Left lobe of liver (tissue), 2 donors: Measurements from ENCODE around the gene GRID1. TPM values are rescaled to one million over a fixed set of nuclear protein-coding genes. Genes with fewer than 3 reads are reported as not detected.
"Not testable (repeated sequence)": the region's sequence is repeated elsewhere in the genome, so short reads cannot be mapped to it uniquely, and the experiment has no call there.

ENCODE experiments used
- ATAC-seq: fragments of 200-7000 bp; cut with Tn5 transposase; one replicate; pipeline ENCODE4 v1.9.1; 2020; ENCODE audit warnings: mild to moderate bottlenecking, moderate library complexity
- DNase-seq: peaks from one replicate; pipeline ENCODE4 v3.0.0-alpha.2; 2020; ENCODE audit warnings: low spot score
- total RNA-seq: library from RNA; stranded (reverse); gene quantifications from one replicate; pipeline ENCODE4 v1.2.1, GENCODE V29; 2021
- donor health status: DM: no; HTN: no; CAD: no; lungs with moderate emphysema.
- donor health status: DM: no; HTN: yes; CAD: no.

GRID1 gene
- total RNA-seq, 1 donor from 2014 or later: 0.58 TPM

- ATAC-seq (no peak), DNase-seq (peak; percentile 21)
Observed at GRCh38 chr10:86256690-86257315, 109.8 kb downstream of the GRID1 start.

GRCh38 chr10:86255405-86256251 lies 111.0 kb downstream of the GRID1 start:
- DNase-seq (no peak), ATAC-seq (no peak)

- DNase-seq: peak; percentile 24
- ATAC-seq: no peak
Observed at GRCh38 chr10:86254526-86255174, 111.9 kb downstream of the GRID1 start.

GRCh38 chr10:86254081-86254480 lies 112.5 kb downstream of the GRID1 start:
- peak; percentile 12 for DNase-seq
- no peak for ATAC-seq

GRCh38 chr10:86253091-86254072 lies 113.2 kb downstream of the GRID1 start:
- no peak for ATAC-seq
- peak; percentile 16 for DNase-seq

GRCh38 chr10:86252556-86252955 lies 114.0 kb downstream of the GRID1 start:
- DNase-seq: no peak
- no peak for ATAC-seq

GRCh38 chr10:86252079-86252478 lies 114.5 kb downstream of the GRID1 start:
- ATAC-seq (no peak), DNase-seq (no peak)

GRCh38 chr10:86251426-86251825 lies 115.2 kb downstream of the GRID1 start:
- ATAC-seq (no peak), DNase-seq (no peak)

- ATAC-seq (no peak), DNase-seq (no peak)
Observed at GRCh38 chr10:86250399-86250798, 116.2 kb downstream of the GRID1 start.

- DNase-seq: no peak
- no peak for ATAC-seq
Observed at GRCh38 chr10:86249794-86250193, 116.8 kb downstream of the GRID1 start.

GRCh38 chr10:86248062-86248461 lies 118.5 kb downstream of the GRID1 start:
- ATAC-seq: no peak

GRCh38 chr10:86247588-86247987 lies 119.0 kb downstream of the GRID1 start:
- no peak for ATAC-seq
- no peak for DNase-seq

More at GRCh38 chr10:86248062-86248461, 118.5 kb downstream of the GRID1 start:
- no peak for DNase-seq

- ATAC-seq (no peak), DNase-seq (no peak)
Observed at GRCh38 chr10:86247073-86247472, 119.5 kb downstream of the GRID1 start.

GRCh38 chr10:86246279-86246940 lies 120.2 kb downstream of the GRID1 start:
- DNase-seq (no peak), ATAC-seq (no peak)

- no peak for ATAC-seq
- no peak for DNase-seq
Observed at GRCh38 chr10:86245015-86245394, 121.6 kb downstream of the GRID1 start.

- no peak for DNase-seq
- ATAC-seq: no peak
Observed at GRCh38 chr10:86244297-86245014, 122.1 kb downstream of the GRID1 start.

GRCh38 chr10:86243651-86244155 lies 122.9 kb downstream of the GRID1 start:
- DNase-seq: no peak
- ATAC-seq: no peak

GRCh38 chr10:86242761-86243160 lies 123.8 kb downstream of the GRID1 start:
- DNase-seq (no peak), ATAC-seq (no peak)

- DNase-seq, ATAC-seq: not testable (repeated sequence)
Observed at GRCh38 chr10:86238089-86238488, 128.5 kb downstream of the GRID1 start.
